HUES48 (cell line): ENCODE measurements around the gene RPL38.

Experiments
- H3K27ac ChIP-seq: one replicate; pipeline ENCODE4 v1.7.0; 2013; ENCODE audit warnings: low read depth, low read length, inconsistent platforms
- H3K27me3 ChIP-seq: 2 replicates; pipeline ENCODE4 v1.6.1; 2013; ENCODE audit warnings: mild to moderate bottlenecking, low read length; ENCODE audit not compliant: control insufficient read depth, insufficient read depth
- H3K36me3 ChIP-seq: 2 replicates; pipeline ENCODE4 v1.6.1; 2013; ENCODE audit warnings: low read length; ENCODE audit not compliant: control insufficient read depth, insufficient read depth
- H3K4me1 ChIP-seq: 2 replicates; pipeline ENCODE4 v1.6.1; 2013; ENCODE audit warnings: mild to moderate bottlenecking, low read length; ENCODE audit not compliant: control insufficient read depth, insufficient read depth
- H3K4me3 ChIP-seq: 2 replicates; pipeline ENCODE4 v1.5.1; 2013; ENCODE audit warnings: mild to moderate bottlenecking, low read depth, low read length
- H3K9ac ChIP-seq: 2 replicates; pipeline ENCODE4 v1.6.1; 2013; ENCODE audit warnings: mild to moderate bottlenecking, low read depth, low read length, moderate library complexity
- H3K9me3 ChIP-seq: 2 replicates; pipeline ENCODE4 v1.6.1; 2013; ENCODE audit warnings: low read length; ENCODE audit not compliant: control insufficient read depth, insufficient read depth

Gene RPL38

GRCh38 chr17:74198694-74199093 lies 4.8 kb upstream of the RPL38 start:
- H3K27me3 ChIP-seq, result peaks cover 15% of the 10 kb centered on the region
- H3K9me3 ChIP-seq, result no peaks in the 10 kb centered on the region
- no peaks in the 10 kb centered on the region for H3K36me3 ChIP-seq
- peaks cover 10% of the 10 kb centered on the region for H3K4me1 ChIP-seq
- H3K9ac ChIP-seq, result no peak overlapping the region
- H3K27ac ChIP-seq, result no peak overlapping the region
- no peak overlapping the region for H3K4me3 ChIP-seq

GRCh38 chr17:74199306-74200092 lies 4.0 kb upstream of the RPL38 start:
- H3K27me3 ChIP-seq, result peaks cover 15% of the 10 kb centered on the region
- H3K27ac ChIP-seq, result no peak overlapping the region
- peak overlapping the region; percentile 48; the same call in 1 of the 2 replicates for H3K4me3 ChIP-seq
- H3K9ac ChIP-seq, result no peak overlapping the region
- no peaks in the 10 kb centered on the region for H3K9me3 ChIP-seq
- peaks cover 4% of the 10 kb centered on the region for H3K36me3 ChIP-seq
- peaks cover 10% of the 10 kb centered on the region for H3K4me1 ChIP-seq

GRCh38 chr17:74200112-74200511 lies 3.4 kb upstream of the RPL38 start:
- Histone ChIP-seq H3K36me3 (peaks cover 10% of the 10 kb centered on the region), H3K9ac (no peak overlapping the region), H3K4me3 (0 out of 2 replicates have a peak overlapping the region, but pooled peaks have one; percentile 17), H3K4me1 (peaks cover 15% of the 10 kb centered on the region), H3K27me3 (peaks cover 15% of the 10 kb centered on the region), H3K9me3 (no peaks in the 10 kb centered on the region), H3K27ac (no peak overlapping the region)

- Histone ChIP-seq H3K9me3 (no peaks in the 10 kb centered on the region), H3K4me3 (no peak overlapping the region), H3K36me3 (peaks cover 22% of the 10 kb centered on the region), H3K27me3 (peaks cover 15% of the 10 kb centered on the region), H3K9ac (no peak overlapping the region), H3K27ac (no peak overlapping the region), H3K4me1 (peaks cover 20% of the 10 kb centered on the region)
Observed at GRCh38 chr17:74201250-74201649, 2.2 kb upstream of the RPL38 start.

- H3K9ac ChIP-seq, result no peak overlapping the region
- no peak overlapping the region for H3K4me3 ChIP-seq
- H3K27ac ChIP-seq, result no peak overlapping the region
- no peaks in the 10 kb centered on the region for H3K9me3 ChIP-seq
- peaks cover 28% of the 10 kb centered on the region for H3K36me3 ChIP-seq
- H3K27me3 ChIP-seq, result peaks cover 15% of the 10 kb centered on the region
- peaks cover 20% of the 10 kb centered on the region for H3K4me1 ChIP-seq
Observed at GRCh38 chr17:74201948-74202347, 1.5 kb upstream of the RPL38 start.

GRCh38 chr17:74202938-74203337 lies 540 bp upstream of the RPL38 start:
- Histone ChIP-seq H3K4me3 (peak overlapping the region; percentile 43; the same call in 1 of the 2 replicates), H3K27me3 (peaks cover 15% of the 10 kb centered on the region), H3K9me3 (no peaks in the 10 kb centered on the region), H3K9ac (no peak overlapping the region), H3K27ac (peak overlapping the region; percentile 1), H3K4me1 (peaks cover 20% of the 10 kb centered on the region), H3K36me3 (peaks cover 37% of the 10 kb centered on the region)

- Histone ChIP-seq H3K9me3 (no peaks in the 10 kb centered on the region), H3K4me1 (peaks cover 20% of the 10 kb centered on the region), H3K4me3 (peak overlapping the region; percentile 91), H3K27ac (peak overlapping the region; percentile 90), H3K27me3 (peaks cover 15% of the 10 kb centered on the region), H3K9ac (peak overlapping the region; percentile 94), H3K36me3 (peaks cover 52% of the 10 kb centered on the region)
Observed at GRCh38 chr17:74204474-74204873, 996 bp downstream of the RPL38 start.

- Histone ChIP-seq H3K9ac (peak overlapping the region; percentile 94), H3K4me1 (peaks cover 22% of the 10 kb centered on the region), H3K9me3 (no peaks in the 10 kb centered on the region), H3K36me3 (peaks cover 60% of the 10 kb centered on the region), H3K27me3 (peaks cover 9% of the 10 kb centered on the region), H3K27ac (peak overlapping the region; percentile 90), H3K4me3 (peak overlapping the region; percentile 91)
Observed at GRCh38 chr17:74205274-74205673, 1.8 kb downstream of the RPL38 start.

- peaks cover 33% of the 10 kb centered on the region for H3K4me1 ChIP-seq
- H3K27me3 ChIP-seq, result no peaks in the 10 kb centered on the region; the same call in 1 of the 2 replicates
- peak overlapping the region; percentile 32 for H3K27ac ChIP-seq
- H3K4me3 ChIP-seq, result no peak overlapping the region
- H3K9me3 ChIP-seq, result no peaks in the 10 kb centered on the region
- no peak overlapping the region for H3K9ac ChIP-seq
- peaks cover 60% of the 10 kb centered on the region for H3K36me3 ChIP-seq
Observed at GRCh38 chr17:74206332-74206818, 2.9 kb downstream of the RPL38 start.

GRCh38 chr17:74210191-74211140 lies 7.0 kb downstream of the RPL38 start:
- Histone ChIP-seq H3K27ac (peak overlapping the region; percentile 86), H3K4me1 (peaks cover 26% of the 10 kb centered on the region), H3K36me3 (peaks cover 47% of the 10 kb centered on the region)

More at GRCh38 chr17:74210191-74211140, 7.0 kb downstream of the RPL38 start:
- no peak overlapping the region for H3K4me3 ChIP-seq
- H3K9me3 ChIP-seq, result no peaks in the 10 kb centered on the region
- H3K9ac ChIP-seq, result peak overlapping the region; percentile 47
- peaks cover 29% of the 10 kb centered on the region for H3K27me3 ChIP-seq
